GM12892 (cell line): ENCODE data around the gene SHANK1.

Source experiments
- POLR2A ChIP-seq: IDR thresholded peaks from 2 replicates; pipeline ENCODE4 v1.6.1; 2011; ENCODE audit warnings: low read depth, low read length, control low read depth
- POLR2AphosphoS5 ChIP-seq: IDR thresholded peaks from 2 replicates; pipeline ENCODE4 v1.6.1; 2011; ENCODE audit warnings: low read depth, low read length, control low read depth

- TF ChIP-seq POLR2A (no peak), POLR2AphosphoS5 (no peak)
Observed at GRCh38 chr19:50624949-50625600, 94.5 kb downstream of the SHANK1 start.
